Measurements from ENCODE around the gene ZSCAN22. TPM values are rescaled to one million over a fixed set of nuclear protein-coding genes. Genes with fewer than 3 reads are reported as not detected.
"Not testable (repeated sequence)": the region's sequence is repeated elsewhere in the genome, so short reads cannot be mapped to it uniquely, and the experiment has no call there.

ZSCAN22 gene
- total and polyA plus RNA-seq, 2 experiments from 2014 or later = 2.0 to 2.2 TPM

DNA sequence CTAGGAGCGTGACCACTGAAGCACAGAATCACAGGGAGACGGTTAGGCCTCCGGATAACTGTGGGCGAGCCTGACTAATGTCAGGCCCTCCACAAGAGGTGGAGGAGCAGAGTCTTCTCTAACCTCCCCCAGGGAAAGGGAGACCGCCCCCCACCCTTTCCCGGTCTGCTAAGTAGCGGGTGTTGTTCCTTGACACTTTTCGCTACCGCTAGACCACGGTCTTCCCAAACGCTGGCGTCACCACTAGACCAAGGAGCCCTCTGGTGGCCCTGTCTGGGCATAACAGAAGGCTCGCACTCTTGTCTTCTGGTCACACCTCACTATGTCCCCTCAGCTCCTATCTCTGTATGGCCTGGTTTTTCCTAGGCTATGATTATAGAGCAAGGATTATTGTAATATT is 16.1 kb upstream of the ZSCAN22 start:
- H3K4me1 ChIP-seq (ENCODE audit: insufficient read depth); H3K36me3 ChIP-seq (replicated peaks; ENCODE audit: insufficient read depth, low read depth); H3K9me2 ChIP-seq (replicated peaks; ENCODE audit: insufficient read depth); H2AFZ ChIP-seq; H3K9me3 ChIP-seq (ENCODE audit: low read depth); H3K4me3 ChIP-seq; DNase-seq (ENCODE audit: low spot score); H3K27me3 ChIP-seq; H3K4me2 ChIP-seq; H4K20me1 ChIP-seq (ENCODE audit: insufficient read depth, poor library complexity, severe bottlenecking); H3K27ac ChIP-seq: not testable (repeated sequence)
- TF ChIP-seq, protein P1, sequence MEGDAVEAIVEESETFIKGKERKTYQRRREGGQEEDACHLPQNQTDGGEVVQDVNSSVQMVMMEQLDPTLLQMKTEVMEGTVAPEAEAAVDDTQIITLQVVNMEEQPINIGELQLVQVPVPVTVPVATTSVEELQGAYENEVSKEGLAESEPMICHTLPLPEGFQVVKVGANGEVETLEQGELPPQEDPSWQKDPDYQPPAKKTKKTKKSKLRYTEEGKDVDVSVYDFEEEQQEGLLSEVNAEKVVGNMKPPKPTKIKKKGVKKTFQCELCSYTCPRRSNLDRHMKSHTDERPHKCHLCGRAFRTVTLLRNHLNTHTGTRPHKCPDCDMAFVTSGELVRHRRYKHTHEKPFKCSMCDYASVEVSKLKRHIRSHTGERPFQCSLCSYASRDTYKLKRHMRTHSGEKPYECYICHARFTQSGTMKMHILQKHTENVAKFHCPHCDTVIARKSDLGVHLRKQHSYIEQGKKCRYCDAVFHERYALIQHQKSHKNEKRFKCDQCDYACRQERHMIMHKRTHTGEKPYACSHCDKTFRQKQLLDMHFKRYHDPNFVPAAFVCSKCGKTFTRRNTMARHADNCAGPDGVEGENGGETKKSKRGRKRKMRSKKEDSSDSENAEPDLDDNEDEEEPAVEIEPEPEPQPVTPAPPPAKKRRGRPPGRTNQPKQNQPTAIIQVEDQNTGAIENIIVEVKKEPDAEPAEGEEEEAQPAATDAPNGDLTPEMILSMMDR (IDR thresholded peaks at IDR 0.05; ENCODE audit: poor library complexity) = peak; percentile 32
- WGBS (ENCODE audit: low lambda C conversion rate, missing lambda C conversion rate) = 59% methylated on average over 13 of the region's 13 CpGs
- peaks cover 32% of the 10 kb centered on the region for H3K79me2 ChIP-seq

DNA sequence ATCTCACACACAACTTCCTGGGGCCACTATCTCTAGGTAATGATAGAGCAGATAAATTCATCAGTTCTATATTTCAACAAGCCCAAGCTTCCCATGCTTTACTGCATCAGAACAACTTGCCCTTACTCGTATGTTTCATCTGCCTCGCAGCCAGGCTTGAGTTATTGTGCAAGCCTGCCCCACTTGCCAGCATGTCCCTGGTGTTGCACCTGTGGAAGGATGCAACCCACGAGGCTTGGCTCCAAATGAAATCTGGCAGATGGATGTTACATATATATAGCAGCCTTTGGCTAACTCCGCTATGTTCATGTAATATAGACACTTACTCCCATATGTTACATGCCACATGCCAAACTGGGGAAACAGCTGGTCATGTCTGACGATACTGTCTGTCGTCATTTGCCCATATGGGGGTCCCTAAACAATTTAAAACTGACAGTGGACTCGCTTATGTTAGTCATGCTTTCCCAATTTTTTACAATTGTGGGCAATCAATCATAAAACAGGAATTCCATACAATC is 15.4 kb upstream of the ZSCAN22 start:
- no peak overlapping the region for H3K27ac ChIP-seq
- 91% methylated on average over 7 of the region's 7 CpGs for WGBS (ENCODE audit: low lambda C conversion rate, missing lambda C conversion rate)
- no peak overlapping the region for H3K4me3 ChIP-seq
- H4K20me1 ChIP-seq (ENCODE audit: insufficient read depth, poor library complexity, severe bottlenecking) = no peaks in the 10 kb centered on the region
- H3K4me1 ChIP-seq (ENCODE audit: insufficient read depth) = peaks cover 4% of the 10 kb centered on the region
- H3K27me3 ChIP-seq = no peaks in the 10 kb centered on the region
- H2AFZ ChIP-seq = no peak overlapping the region
- no peak for DNase-seq (ENCODE audit: low spot score)
- TF ChIP-seq, protein P1 (IDR thresholded peaks at IDR 0.05; ENCODE audit: poor library complexity) = no peak
- TF ChIP-seq EZH2phosphoT487 (IDR thresholded peaks at IDR 0.05; ENCODE audit: low read depth, severe bottlenecking, unreplicated experiment) = no peak
- TF ChIP-seq EZH2 (IDR thresholded peaks at IDR 0.05; ENCODE audit: borderline replicate concordance) = no peak
- H3K36me3 ChIP-seq (replicated peaks; ENCODE audit: insufficient read depth, low read depth) = no peaks in the 10 kb centered on the region
- H3K9me2 ChIP-seq (replicated peaks; ENCODE audit: insufficient read depth) = no peaks in the 10 kb centered on the region
- no peaks in the 10 kb centered on the region for H3K9me3 ChIP-seq (ENCODE audit: low read depth)
- H3K4me2 ChIP-seq = no peak overlapping the region
- peaks cover 25% of the 10 kb centered on the region for H3K79me2 ChIP-seq

DNA sequence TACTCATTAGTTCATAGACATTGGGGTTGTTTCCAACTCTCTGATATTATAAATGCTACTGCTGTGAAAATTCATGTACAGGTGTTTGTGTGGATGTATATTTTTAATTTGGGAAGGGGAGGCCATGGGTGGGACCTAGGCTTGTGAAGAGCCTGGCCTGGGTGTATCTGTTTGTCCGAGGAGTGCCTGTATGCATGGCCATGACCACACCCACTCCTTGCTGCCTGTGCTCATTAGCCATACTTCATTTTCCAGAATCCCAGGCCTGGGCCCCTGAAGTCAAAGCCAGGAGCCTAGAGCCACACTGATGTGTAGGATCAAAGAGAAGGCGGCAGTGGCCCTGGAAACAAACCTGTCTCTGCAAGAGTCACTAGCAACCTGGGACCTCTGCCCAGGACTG is 11.2 kb upstream of the ZSCAN22 start:
- Histone ChIP-seq H3K79me2 (no peaks in the 10 kb centered on the region), H4K20me1 (ENCODE audit: insufficient read depth, poor library complexity, severe bottlenecking) (no peaks in the 10 kb centered on the region), H3K27me3 (no peaks in the 10 kb centered on the region), H3K9me3 (ENCODE audit: low read depth) (no peaks in the 10 kb centered on the region), H3K27ac (no peak overlapping the region), H3K36me3 (replicated peaks; ENCODE audit: insufficient read depth, low read depth) (no peaks in the 10 kb centered on the region), H3K4me3 (no peak overlapping the region), H2AFZ (no peak overlapping the region), H3K4me2 (no peak overlapping the region), H3K9me2 (replicated peaks; ENCODE audit: insufficient read depth) (no peaks in the 10 kb centered on the region), H3K4me1 (ENCODE audit: insufficient read depth) (no peaks in the 10 kb centered on the region)
- TF ChIP-seq EZH2 (IDR thresholded peaks at IDR 0.05; ENCODE audit: borderline replicate concordance) = no peak
- no peak for TF ChIP-seq EZH2phosphoT487 (IDR thresholded peaks at IDR 0.05; ENCODE audit: low read depth, severe bottlenecking, unreplicated experiment)
- DNase-seq (ENCODE audit: low spot score) = peak; percentile 1
- WGBS (ENCODE audit: low lambda C conversion rate, missing lambda C conversion rate) = 97% methylated on average over 2 of the region's 2 CpGs

DNA sequence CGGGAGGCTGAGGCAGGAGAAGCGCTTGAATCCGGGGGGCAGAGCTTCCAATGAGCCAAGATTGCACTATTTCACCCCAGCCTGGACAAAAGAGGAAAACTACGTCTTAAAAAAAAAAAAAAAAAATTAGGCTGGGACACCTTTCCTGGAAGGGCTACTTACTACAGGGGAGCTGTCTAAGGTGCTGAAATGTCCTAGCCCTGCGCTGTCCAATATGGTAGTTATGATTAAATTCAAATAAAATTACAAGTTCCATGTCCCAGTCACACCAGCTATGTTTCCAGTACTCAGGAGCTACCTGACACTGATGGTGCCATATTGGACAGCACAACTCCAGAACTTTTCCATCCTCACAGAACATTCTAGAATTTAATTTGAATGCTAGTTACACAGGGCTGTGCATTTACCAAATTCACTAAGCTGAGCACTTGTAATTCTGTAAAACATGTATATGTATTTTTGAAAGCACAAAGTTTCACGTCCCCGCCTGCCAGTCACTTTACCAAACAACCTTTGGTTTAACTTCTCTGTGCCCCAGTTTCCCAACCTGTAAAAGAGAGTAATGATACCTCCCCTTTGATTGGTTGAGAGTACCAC is 9.2 kb upstream of the ZSCAN22 start:
- H3K27me3 ChIP-seq = no peaks in the 10 kb centered on the region
- H3K9me3 ChIP-seq (ENCODE audit: low read depth) = no peaks in the 10 kb centered on the region
- H3K4me3 ChIP-seq = no peak overlapping the region
- H3K27ac ChIP-seq = no peak overlapping the region
- no peak overlapping the region for H2AFZ ChIP-seq
- H3K4me2 ChIP-seq = no peak overlapping the region
- H3K9me2 ChIP-seq (replicated peaks; ENCODE audit: insufficient read depth) = no peaks in the 10 kb centered on the region
- no peaks in the 10 kb centered on the region for H3K4me1 ChIP-seq (ENCODE audit: insufficient read depth)
- no peaks in the 10 kb centered on the region for H3K36me3 ChIP-seq (replicated peaks; ENCODE audit: insufficient read depth, low read depth)
- TF ChIP-seq, protein P1 (IDR thresholded peaks at IDR 0.05; ENCODE audit: poor library complexity) = no peak
- TF ChIP-seq EZH2 (IDR thresholded peaks at IDR 0.05; ENCODE audit: borderline replicate concordance) (no peak), EZH2phosphoT487 (IDR thresholded peaks at IDR 0.05; ENCODE audit: low read depth, severe bottlenecking, unreplicated experiment) (no peak)
- WGBS (ENCODE audit: low lambda C conversion rate, missing lambda C conversion rate) = 68% methylated on average over 7 of the region's 7 CpGs
- DNase-seq (ENCODE audit: low spot score) = peak; percentile 72
- no peaks in the 10 kb centered on the region for H4K20me1 ChIP-seq (ENCODE audit: insufficient read depth, poor library complexity, severe bottlenecking)
- H3K79me2 ChIP-seq = no peaks in the 10 kb centered on the region

All from hepatocyte (in vitro differentiated cells).